HG03565 (cell line): Measurements from ENCODE around the gene NAGLU.

Source experiments
- ATAC-seq: cut with Tn5 transposase; IDR thresholded peaks from one replicate; pipeline ENCODE4 v1.9.1; 2021; ENCODE audit warnings: mild to moderate bottlenecking, moderate library complexity; ENCODE audit not compliant: unreplicated experiment

Gene NAGLU

GRCh38 chr17:42563143-42563509 is 27.1 kb downstream of the NAGLU start:
- ATAC-seq: no peak

GRCh38 chr17:42563543-42563942 is 27.5 kb downstream of the NAGLU start:
- no peak for ATAC-seq

GRCh38 chr17:42563950-42564349 is 27.9 kb downstream of the NAGLU start:
- ATAC-seq: no peak

GRCh38 chr17:42564815-42565522 is 28.9 kb downstream of the NAGLU start:
- no peak for ATAC-seq

- no peak for ATAC-seq
Measured at GRCh38 chr17:42565523-42566214, 29.6 kb downstream of the NAGLU start.

- ATAC-seq: no peak
Measured at GRCh38 chr17:42566215-42566882, 30.3 kb downstream of the NAGLU start.

- ATAC-seq: peak; percentile 44
Measured at GRCh38 chr17:42566883-42567573, 31.0 kb downstream of the NAGLU start, which contains the start of gene MLX. TSS of gene MLX (plus strand) at chr17:42567100. CDS start at chr17:42567125, 25 bp downstream.

- ATAC-seq: no peak
Measured at GRCh38 chr17:42568341-42569111, 32.5 kb downstream of the NAGLU start.

GRCh38 chr17:42571435-42572225 is 35.6 kb downstream of the NAGLU start:
- no peak for ATAC-seq

- ATAC-seq: no peak
Measured at GRCh38 chr17:42573095-42573494, 37.1 kb downstream of the NAGLU start.

GRCh38 chr17:42574463-42574862 is 38.4 kb downstream of the NAGLU start:
- ATAC-seq: no peak

GRCh38 chr17:42577140-42577531 is 41.1 kb downstream of the NAGLU start:
- ATAC-seq: no peak

- peak; percentile 60 for ATAC-seq
Measured at GRCh38 chr17:42577532-42578281, 41.7 kb downstream of the NAGLU start, which contains the start of gene PSMC3IP. TSS of gene PSMC3IP (minus strand) at chr17:42577729. CDS start at chr17:42577686, 43 bp downstream.

- ATAC-seq: peak; percentile 40
Measured at GRCh38 chr17:42578282-42578869, 42.3 kb downstream of the NAGLU start.

GRCh38 chr17:42579794-42580551 is 43.9 kb downstream of the NAGLU start:
- ATAC-seq: no peak

GRCh38 chr17:42581744-42582270 is 45.8 kb downstream of the NAGLU start:
- ATAC-seq: no peak

GRCh38 chr17:42584880-42585279 is 48.8 kb downstream of the NAGLU start:
- no peak for ATAC-seq

GRCh38 chr17:42585353-42585752 is 49.3 kb downstream of the NAGLU start:
- no peak for ATAC-seq
